Omental fat pad (tissue), 4 donors: Measurements from ENCODE around the gene HDAC5. TPM values are rescaled to one million over a fixed set of nuclear protein-coding genes. Genes with fewer than 3 reads are reported as not detected.
"Not testable (repeated sequence)": the region's sequence is repeated elsewhere in the genome, so short reads cannot be mapped to it uniquely, and the experiment has no call there.

Source experiments
- ATAC-seq: fragments of 150-250 bp; one replicate; pipeline ENCODE4 v1.9.1; 2016; ENCODE audit warnings: mild to moderate bottlenecking, moderate library complexity; ENCODE audit not compliant: low FRiP score
- DNase-seq: peaks from one replicate; pipeline ENCODE4 v3.0.0-alpha.2; 2019; ENCODE audit warnings: low spot score
- CTCF ChIP-seq, 3 donors: fragments of 450-650 bp; IDR thresholded peaks; one replicate each; pipeline ENCODE4 v1.5.1; 2016 to 2017; ENCODE audit warnings: antibody characterized with exemption in 3 of 3, mild to moderate bottlenecking in 3 of 3, moderate library complexity in 2 of 3
- total RNA-seq, 4 donors: library from RNA; depleted of rRNA; stranded (reverse); fragments of >200 nt; gene quantifications; one replicate each; pipeline ENCODE4 v1.1.0, GENCODE V29; 2016

The HDAC5 gene
- total RNA-seq, 4 donors from 2014 or later = 52.5 to 91.9 (median 62.4) TPM

- DNase-seq = no peak
- no peak for TF ChIP-seq CTCF (IDR thresholded peaks at IDR 0.05)
- no peak for ATAC-seq
These were observed 7.4 kb upstream of the HDAC5 start for GRCh38 chr17:44130693-44131349.

GRCh38 chr17:44128383-44128782, 4.9 kb upstream of the HDAC5 start:
- no peak for TF ChIP-seq CTCF (IDR thresholded peaks at IDR 0.05)
- no peak for ATAC-seq
- DNase-seq = no peak

- no peak for ATAC-seq
- DNase-seq = no peak
- TF ChIP-seq CTCF (IDR thresholded peaks at IDR 0.05) = no peak
These were observed 637 bp upstream of the HDAC5 start for GRCh38 chr17:44124118-44124438.

- DNase-seq (no peak), ATAC-seq (no peak)
- TF ChIP-seq CTCF (IDR thresholded peaks at IDR 0.05) = no peak
These were observed 555 bp downstream of the HDAC5 start for GRCh38 chr17:44122816-44123355.

GRCh38 chr17:44121997-44122815, 1.2 kb downstream of the HDAC5 start:
- no peak for TF ChIP-seq CTCF (IDR thresholded peaks at IDR 0.05)
- DNase-seq (no peak), ATAC-seq (no peak)

- DNase-seq (no peak), ATAC-seq (no peak)
- no peak for TF ChIP-seq CTCF (IDR thresholded peaks at IDR 0.05)
These were observed 2.4 kb downstream of the HDAC5 start for GRCh38 chr17:44120851-44121605.

- ATAC-seq, DNase-seq: not testable (repeated sequence)
These were observed 3.2 kb downstream of the HDAC5 start for GRCh38 chr17:44120281-44120680.
